ENCODE data around the gene TUB. TPM values are rescaled to one million over a fixed set of nuclear protein-coding genes. Genes with fewer than 3 reads are reported as not detected.

Gene TUB
- polyA plus RNA-seq, 1 donor from 2014 or later = not detected

DNA sequence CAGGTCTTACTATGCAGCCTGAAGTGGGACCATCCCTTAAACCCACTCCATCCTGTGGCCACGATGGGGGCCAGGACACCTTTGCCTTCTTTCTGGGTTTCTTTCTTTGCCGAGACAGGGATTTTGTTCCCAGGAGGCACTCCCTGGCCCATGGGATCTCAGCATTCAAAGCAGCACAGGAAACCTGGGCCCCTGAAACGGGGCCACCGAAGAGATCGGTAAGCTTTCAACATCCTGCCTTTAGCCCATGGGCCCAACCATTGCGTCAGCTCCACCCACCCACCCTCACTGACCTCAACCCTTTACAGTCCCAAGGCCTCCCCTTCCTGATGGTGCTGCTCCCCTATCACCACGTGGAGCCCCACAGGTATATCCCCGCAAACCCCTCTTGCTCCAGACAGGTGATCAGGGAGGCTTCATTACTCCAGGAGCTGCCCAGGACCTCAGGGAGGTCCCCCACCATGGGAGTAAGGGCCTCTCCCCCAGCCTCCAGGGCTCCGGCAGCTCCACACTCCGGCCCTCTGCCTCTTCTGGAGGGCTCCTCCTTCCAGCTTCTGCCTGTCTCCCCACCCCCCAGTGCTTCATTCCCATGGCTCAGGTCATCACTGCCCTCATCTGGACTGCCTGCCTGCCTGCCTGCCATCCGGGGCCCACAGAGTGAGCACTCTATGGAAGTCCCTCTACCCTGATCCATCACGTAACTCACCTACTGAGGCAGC lies 42.0 kb upstream of the TUB start:
- peaks cover 18% of the 10 kb centered on the region for H3K27me3 Mint-ChIP-seq
- no peak overlapping the region for H3K4me3 Mint-ChIP-seq
- no peaks in the 10 kb centered on the region for H3K4me1 Mint-ChIP-seq
- H3K36me3 Mint-ChIP-seq = no peaks in the 10 kb centered on the region
- peaks cover 0 to 3% (median 2%) of the 10 kb centered on the region in 3 donors for H3K9me3 Mint-ChIP-seq
- no peak overlapping the region for H3K27ac Mint-ChIP-seq

DNA sequence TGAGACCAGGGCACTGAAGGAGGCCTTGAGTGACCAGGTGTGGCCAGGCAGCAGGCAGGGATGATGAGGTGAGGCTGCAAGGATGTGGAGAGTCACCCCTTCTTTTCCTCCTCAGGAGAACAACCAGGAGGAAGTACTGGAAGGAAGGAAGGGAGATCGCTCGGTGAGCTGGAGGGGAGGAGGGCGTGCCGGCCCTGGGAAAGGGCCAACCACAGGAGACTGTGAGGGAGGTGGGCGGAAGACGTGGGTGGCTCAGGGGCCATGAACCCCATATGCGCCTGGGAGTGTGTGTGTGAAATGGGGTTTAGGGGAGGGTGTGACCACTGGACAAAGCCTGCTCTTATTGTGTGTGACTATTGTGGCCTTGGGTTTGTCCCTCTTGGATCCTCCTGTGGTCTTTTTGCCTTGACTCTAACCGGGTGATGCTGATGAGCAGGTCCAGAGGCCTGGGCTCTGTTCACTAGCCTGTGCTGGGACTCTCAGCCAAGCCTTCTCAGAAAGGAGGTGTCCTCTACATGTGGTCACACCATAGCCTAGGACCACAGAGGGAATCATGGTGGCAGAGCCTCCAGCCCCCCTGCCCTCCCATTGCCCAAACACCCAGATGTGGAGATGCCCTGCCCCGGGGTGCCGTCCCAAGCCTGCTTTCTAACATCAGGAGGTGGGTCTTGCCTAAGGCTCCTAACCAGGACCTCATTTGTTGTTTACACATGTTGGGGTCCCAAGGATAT lies 41.3 kb upstream of the TUB start:
- Mint-ChIP-seq H3K4me3 (no peak overlapping the region), H3K27me3 (peaks cover 16% of the 10 kb centered on the region), H3K4me1 (no peaks in the 10 kb centered on the region), H3K9me3 (peaks cover 0 to 3% (median 2%) of the 10 kb centered on the region in 3 donors), H3K27ac (no peak overlapping the region), H3K36me3 (no peaks in the 10 kb centered on the region)

DNA sequence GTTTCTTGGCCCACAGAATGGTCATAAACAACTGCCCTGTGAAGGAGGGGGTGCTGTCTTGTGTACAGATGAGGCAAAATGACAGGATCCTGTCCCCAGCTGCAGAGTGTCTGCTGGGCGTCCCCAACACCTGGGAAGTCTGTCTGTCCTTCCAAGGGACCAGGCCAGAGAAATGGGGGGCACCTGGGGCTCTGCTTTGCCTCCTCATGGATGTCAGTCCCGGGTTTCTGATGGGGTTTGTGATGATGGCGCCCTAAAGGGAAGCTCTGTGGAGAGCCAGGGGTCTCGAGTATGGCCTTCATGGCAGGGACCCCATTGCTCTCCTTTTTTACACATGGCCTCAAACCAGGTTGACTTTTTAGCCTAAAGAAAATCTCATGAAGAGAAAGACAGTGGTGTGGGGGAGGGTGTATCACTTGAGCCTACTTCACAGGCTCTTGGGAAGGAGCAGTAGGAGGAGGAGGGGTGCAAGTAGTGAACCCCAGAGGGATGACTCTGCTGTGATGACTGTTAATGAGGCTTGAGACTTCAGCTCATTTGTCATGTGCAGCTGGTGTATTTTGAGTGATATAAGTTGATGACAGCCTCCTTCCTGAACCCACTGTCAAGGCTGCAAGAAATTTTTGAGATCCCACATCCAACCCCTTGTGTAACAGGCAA lies 40.6 kb upstream of the TUB start:
- Mint-ChIP-seq H3K4me1 (no peaks in the 10 kb centered on the region), H3K9me3 (peaks cover 0 to 3% (median 2%) of the 10 kb centered on the region in 3 donors), H3K36me3 (no peaks in the 10 kb centered on the region), H3K27me3 (peaks cover 10% of the 10 kb centered on the region), H3K4me3 (no peak overlapping the region), H3K27ac (no peak overlapping the region)

DNA sequence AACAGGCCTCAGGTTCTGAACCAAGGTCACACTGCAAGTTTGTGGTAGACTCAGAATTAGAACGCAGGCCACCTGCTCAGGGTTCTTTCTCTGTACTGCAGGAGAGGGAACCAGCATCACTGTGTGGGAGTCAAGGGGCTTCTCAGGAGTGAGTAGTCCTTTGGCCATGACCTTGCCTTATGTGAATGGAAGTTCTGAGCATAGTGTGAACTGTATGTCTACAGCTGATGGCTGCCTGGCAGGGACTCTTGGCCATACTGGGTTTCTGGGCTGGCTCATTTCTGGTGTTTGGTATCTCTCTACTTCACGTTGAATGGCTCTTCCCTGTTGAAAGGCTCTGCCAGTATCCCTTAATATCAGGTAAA lies 40.1 kb upstream of the TUB start:
- Mint-ChIP-seq H3K4me1 (no peaks in the 10 kb centered on the region), H3K4me3 (no peak overlapping the region), H3K36me3 (no peaks in the 10 kb centered on the region), H3K9me3 (peaks cover 0 to 3% (median 2%) of the 10 kb centered on the region in 3 donors), H3K27me3 (peaks cover 9% of the 10 kb centered on the region), H3K27ac (no peak overlapping the region)

DNA sequence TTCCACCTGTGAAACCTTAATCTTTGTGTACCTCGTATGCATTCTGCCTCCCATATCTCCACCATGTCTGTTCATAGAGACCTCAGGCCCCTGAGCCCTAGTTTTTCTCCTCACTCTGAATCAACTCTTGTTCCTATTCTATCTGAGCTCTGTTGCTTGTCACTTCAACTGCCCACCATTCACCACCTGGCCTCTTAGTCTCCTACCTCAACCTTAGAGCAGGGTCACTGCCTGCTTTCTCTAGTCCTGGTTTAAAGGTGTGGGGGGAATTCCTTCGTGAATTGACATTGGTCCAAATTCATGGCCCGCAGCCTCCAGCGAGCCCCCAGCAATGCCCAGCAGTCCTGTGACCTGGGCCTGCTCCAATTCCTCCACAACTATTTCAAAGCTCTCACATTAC lies 39.4 kb upstream of the TUB start:
- no peak overlapping the region for H3K27ac Mint-ChIP-seq
- H3K9me3 Mint-ChIP-seq = peaks cover 0 to 3% (median 2%) of the 10 kb centered on the region in 3 donors
- no peak overlapping the region for H3K4me3 Mint-ChIP-seq
- H3K27me3 Mint-ChIP-seq = peaks cover 16% of the 10 kb centered on the region
- no peaks in the 10 kb centered on the region for H3K4me1 Mint-ChIP-seq
- no peaks in the 10 kb centered on the region for H3K36me3 Mint-ChIP-seq

DNA sequence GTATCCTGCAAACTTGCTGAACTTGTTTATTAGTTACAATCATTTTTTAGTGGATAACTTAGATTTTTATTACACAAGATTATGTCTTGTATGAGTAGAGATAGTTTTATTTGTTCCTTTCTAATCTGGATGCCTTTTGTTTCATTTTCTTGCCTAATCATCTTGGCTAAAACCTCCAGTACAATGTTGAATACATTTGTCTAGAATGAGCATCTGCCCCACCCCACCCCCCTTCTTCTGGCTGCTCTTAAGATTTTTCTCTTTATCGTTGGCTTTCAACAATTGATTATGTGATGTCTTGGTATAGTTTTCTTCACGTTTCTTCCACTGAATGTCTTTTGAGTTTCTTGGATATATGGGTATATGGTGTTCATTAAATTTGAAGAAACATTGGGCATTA lies 37.3 kb upstream of the TUB start:
- Mint-ChIP-seq H3K4me1 (no peaks in the 10 kb centered on the region), H3K36me3 (no peaks in the 10 kb centered on the region), H3K27me3 (peaks cover 13% of the 10 kb centered on the region), H3K4me3 (no peak overlapping the region), H3K9me3 (peaks cover 0 to 3% (median 2%) of the 10 kb centered on the region in 3 donors), H3K27ac (no peak overlapping the region)

DNA sequence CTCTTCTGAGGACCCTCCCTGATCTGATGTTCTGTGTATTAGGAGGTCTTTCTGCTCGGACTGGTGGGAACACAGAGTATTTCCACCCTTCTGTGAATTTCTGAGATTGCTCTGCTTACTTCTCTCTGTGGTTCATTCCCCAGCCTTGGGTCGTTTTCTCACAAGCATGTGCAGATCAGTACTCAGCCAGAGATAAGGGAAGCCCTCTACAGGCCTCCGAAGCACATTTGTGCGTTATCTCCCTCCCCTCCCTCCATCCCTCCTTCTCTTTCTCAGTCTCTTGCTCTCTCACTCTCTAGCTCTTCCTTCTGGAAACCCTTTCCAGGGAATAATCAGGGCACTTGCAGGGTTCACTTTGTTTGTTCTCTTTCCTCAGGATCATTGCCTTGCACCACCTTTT lies 35.2 kb upstream of the TUB start:
- Mint-ChIP-seq H3K27me3 (peaks cover 11% of the 10 kb centered on the region), H3K4me1 (no peaks in the 10 kb centered on the region), H3K9me3 (peaks cover 0 to 3% (median 0%) of the 10 kb centered on the region in 3 donors), H3K36me3 (no peaks in the 10 kb centered on the region), H3K4me3 (no peak overlapping the region), H3K27ac (no peak overlapping the region)

DNA sequence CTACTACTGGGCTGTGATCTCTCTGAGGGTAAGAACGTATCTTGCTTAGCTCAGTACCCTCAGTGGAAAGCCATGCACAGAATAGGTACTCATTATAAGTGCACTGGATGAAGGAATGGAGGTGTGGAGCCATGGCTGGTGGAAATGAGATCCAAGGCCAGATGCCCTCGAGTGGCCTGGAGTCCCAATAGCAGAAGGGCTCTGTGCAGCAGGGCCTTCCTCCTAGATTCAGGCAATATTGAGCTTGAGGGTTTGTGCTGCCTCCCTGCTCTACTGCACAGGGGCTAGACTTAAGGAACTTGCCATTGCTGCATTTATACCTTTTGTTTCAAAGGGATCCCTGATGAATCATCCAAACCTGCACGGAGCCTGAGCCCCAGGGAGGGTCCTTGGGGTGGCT lies 33.6 kb upstream of the TUB start:
- peaks cover 17% of the 10 kb centered on the region for H3K27me3 Mint-ChIP-seq
- H3K9me3 Mint-ChIP-seq = peaks cover 0 to 3% (median 0%) of the 10 kb centered on the region in 3 donors
- no peaks in the 10 kb centered on the region for H3K36me3 Mint-ChIP-seq
- H3K4me3 Mint-ChIP-seq = no peak overlapping the region
- no peak overlapping the region for H3K27ac Mint-ChIP-seq
- H3K4me1 Mint-ChIP-seq = no peaks in the 10 kb centered on the region

DNA sequence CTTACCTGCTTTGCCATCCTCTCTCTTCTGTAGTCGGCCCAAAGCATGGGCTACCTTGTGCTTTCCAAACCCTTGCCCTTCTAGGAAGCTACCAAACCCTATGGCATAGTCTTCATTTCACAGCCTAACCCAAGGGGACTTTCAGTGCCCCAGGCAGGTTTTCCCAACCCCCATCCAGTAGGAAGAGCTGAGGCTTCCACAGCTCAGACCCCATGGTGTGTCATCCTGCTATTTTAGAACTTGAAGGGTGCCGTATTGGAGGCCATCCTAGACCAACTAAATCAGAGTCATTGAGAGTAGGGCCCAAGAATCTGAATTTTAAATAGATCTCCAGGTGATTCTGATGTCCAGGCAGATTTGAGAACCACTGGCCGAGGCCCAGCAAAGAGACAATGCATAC lies 31.9 kb upstream of the TUB start:
- no peaks in the 10 kb centered on the region for H3K9me3 Mint-ChIP-seq
- peaks cover 17% of the 10 kb centered on the region for H3K27me3 Mint-ChIP-seq
- H3K4me3 Mint-ChIP-seq = no peak overlapping the region
- no peaks in the 10 kb centered on the region for H3K36me3 Mint-ChIP-seq
- no peak overlapping the region for H3K27ac Mint-ChIP-seq
- no peaks in the 10 kb centered on the region for H3K4me1 Mint-ChIP-seq

DNA sequence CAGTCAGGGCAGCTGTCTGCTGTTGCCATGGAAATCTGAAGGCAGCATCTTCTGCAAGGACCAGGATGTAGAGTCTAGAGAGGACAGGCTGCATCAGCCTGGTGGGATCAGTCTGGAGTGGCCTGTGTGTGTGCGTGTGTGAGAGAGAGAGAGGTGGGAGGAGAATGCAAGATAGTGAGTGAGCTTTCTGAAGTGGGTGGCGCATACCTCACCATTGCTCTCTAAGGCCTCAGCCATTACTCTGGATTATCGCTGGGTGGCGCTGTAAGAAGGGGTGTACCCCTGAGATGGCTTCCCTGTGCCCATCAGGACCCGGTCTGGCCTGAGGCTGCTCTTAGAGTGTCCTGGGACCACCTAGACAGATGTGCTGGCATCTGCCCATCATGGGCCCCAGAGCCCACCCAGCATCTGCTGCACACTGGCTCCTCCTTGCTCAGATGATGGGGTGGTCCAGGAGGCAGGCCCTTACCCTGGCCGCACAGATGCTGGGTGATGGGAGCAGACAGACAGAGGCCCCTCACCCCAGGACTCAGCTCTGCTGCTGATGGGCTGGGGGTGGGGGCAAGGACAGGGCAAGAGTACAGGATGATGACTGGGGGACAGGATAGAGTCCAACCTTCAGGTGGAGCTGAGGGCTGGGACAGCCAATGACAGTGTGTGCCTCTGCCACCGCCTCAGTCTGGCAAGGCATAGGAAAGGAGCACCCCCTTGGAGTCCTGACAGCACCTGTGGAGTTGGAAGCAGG lies 25.7 kb upstream of the TUB start:
- Mint-ChIP-seq H3K4me3 (no peak overlapping the region), H3K4me1 (no peaks in the 10 kb centered on the region), H3K9me3 (no peaks in the 10 kb centered on the region), H3K27me3 (peaks cover 10% of the 10 kb centered on the region), H3K36me3 (peaks cover 2% of the 10 kb centered on the region), H3K27ac (no peak overlapping the region)

DNA sequence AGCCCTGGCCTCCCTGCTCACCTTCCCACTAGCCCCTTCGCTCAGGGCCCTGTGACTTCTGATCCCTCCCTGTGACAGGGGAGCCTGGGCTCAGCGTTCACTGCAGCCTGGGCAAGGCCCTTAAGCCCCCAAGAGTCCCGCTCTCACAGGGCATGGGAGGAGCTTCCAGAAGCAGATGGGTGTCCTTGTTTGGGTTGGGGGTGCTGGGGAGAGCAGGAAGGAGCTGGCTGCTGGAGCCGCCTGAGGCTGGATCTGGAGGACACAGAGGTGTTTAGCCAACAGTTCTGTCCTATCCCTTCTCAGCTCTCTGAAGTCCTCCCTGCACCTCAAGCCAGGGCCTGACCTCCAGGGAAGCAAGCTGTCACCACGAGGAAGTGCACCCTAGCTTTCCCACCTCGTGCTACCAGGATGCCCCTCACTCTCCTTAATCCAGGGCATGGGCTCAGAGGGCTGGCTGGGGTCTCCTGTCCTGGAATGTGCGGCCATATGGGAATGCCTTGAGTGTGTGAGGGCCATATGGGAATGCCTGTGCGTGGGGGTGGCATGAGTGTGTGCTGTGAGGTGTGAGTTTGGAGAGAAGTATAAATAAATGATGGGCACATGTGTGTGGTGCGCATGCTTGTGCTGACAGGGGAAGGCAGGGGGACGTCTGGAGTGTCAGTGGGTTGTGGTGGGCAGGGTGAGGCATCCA lies 25.0 kb upstream of the TUB start:
- Mint-ChIP-seq H3K36me3 (peaks cover 2% of the 10 kb centered on the region), H3K9me3 (no peaks in the 10 kb centered on the region), H3K4me3 (no peak overlapping the region), H3K4me1 (no peaks in the 10 kb centered on the region), H3K27me3 (peaks cover 9% of the 10 kb centered on the region), H3K27ac (no peak overlapping the region)

DNA sequence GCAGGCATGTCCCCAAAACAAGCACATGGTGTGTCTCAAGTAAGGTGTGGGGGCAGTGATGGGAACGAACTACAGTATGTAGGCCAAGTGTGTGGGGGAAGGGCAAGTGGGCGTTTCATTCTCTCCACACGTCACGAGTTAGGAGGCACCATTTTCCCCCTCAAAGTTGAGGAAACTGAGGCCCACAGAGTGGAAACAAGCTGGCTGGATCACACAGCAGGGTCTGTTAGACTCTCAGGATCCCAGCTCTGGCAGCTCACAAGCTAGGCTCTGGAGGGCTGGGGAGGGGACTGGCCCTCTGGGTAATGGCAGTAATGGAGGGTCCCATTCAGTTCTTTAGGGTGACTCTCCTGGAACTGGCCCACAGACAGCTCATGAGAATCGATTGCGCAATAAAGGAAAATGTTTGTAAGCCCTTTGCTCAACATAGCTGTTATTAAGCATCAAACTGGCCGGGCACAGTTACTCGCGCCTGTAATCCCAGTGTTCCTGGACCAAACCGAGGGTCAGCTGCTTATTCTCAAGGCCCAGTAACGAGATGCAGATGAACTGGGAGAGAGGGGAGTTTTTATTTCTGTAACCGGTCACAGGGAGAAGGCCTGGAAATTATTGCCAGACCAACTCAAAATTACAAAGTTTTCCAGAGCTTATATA lies 24.1 kb upstream of the TUB start:
- Mint-ChIP-seq H3K36me3 (peaks cover 2% of the 10 kb centered on the region), H3K9me3 (no peaks in the 10 kb centered on the region), H3K27ac (no peak overlapping the region), H3K4me1 (no peaks in the 10 kb centered on the region), H3K27me3 (peaks cover 3% of the 10 kb centered on the region), H3K4me3 (no peak overlapping the region)

DNA sequence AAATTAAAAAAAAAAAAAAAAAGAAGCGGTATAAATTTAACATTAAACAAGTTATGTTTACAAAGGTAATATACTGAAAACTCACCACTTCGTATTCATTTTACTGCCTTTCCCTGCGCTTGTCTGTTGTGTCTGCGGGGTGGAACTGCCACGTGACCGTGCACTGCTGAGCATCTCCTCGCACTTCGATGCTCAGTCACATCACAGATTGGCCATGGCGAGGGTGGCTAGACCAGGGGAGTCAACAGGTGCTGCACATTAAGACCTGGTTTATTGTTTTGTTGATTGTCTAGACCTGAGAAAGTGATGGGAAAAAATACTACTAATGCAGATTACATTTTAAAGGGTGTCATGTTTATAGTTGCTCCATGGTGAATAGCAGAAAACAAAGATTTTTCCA lies 22.8 kb upstream of the TUB start:
- H3K4me1 Mint-ChIP-seq = no peaks in the 10 kb centered on the region
- H3K36me3 Mint-ChIP-seq = peaks cover 2% of the 10 kb centered on the region
- H3K9me3 Mint-ChIP-seq = no peaks in the 10 kb centered on the region
- H3K27me3 Mint-ChIP-seq = peaks cover 4% of the 10 kb centered on the region
- no peak overlapping the region for H3K4me3 Mint-ChIP-seq
- H3K27ac Mint-ChIP-seq = no peak overlapping the region

DNA sequence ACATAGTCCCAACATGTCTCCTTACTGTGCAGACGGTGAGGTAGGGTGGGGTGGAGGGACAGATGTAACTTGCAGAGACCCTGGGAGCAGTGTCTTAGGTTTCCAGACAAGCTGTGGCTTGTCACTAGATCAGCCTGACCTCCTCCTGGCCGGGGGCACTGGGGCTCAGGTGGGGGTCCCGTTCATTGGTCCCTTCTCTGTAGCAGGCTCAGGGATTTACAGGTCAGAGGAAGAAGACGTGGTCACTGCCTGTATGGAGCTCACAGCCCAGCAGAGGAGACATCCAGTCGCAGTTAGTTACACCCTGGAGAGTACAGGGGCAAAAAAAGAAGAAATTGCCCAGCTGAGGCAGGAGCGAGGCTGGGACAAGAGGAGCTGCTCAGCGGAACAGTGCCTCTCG lies 22.0 kb upstream of the TUB start:
- Mint-ChIP-seq H3K4me3 (no peak overlapping the region), H3K4me1 (no peaks in the 10 kb centered on the region), H3K27me3 (peaks cover 4% of the 10 kb centered on the region), H3K27ac (no peak overlapping the region), H3K36me3 (peaks cover 2% of the 10 kb centered on the region), H3K9me3 (no peaks in the 10 kb centered on the region)

Measured in IgD-negative memory B cell (primary cell).